Measurements from ENCODE around the gene TBC1D4. TPM values are rescaled to one million over a fixed set of nuclear protein-coding genes. Genes with fewer than 3 reads are reported as not detected.

Gene TBC1D4
- polyA plus RNA-seq, 1 donor from 2014 or later: 3.9 TPM

DNA sequence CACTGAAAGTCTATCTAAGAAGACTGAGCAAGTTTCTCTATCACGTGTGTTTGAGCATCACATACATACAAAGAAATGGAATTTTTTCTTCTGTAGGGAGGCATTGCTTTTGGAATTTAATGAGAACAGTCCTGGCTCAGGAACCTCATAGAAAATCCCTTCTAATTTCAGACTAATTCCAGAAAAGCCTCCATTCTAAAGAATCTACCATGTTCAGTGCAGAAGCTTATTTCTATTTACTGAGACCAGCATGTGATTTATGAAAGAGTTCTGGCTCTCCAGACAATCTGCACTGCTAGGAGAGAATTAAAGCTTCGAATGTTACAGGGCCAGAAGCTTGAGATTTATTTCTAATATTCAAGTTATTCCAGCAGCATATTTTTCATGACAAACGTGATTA lies 186.8 kb downstream of the TBC1D4 start:
- no peaks in the 10 kb centered on the region for H3K27me3 ChIP-seq (ENCODE audit: insufficient read depth, low read depth, low read length)

GRCh38 chr13:75294110-75294509 lies 187.9 kb downstream of the TBC1D4 start:
- H3K27ac ChIP-seq (ENCODE audit: low read length): no peak overlapping the region
- no peaks in the 10 kb centered on the region for H4K20me1 ChIP-seq (ENCODE audit: insufficient read depth)
- no peaks in the 10 kb centered on the region for H3K79me2 ChIP-seq (replicated peaks; ENCODE audit: insufficient read depth, low read length)
- no peak overlapping the region for H2AFZ ChIP-seq (ENCODE audit: low read depth, low read length)
- no peak overlapping the region for H3K4me3 ChIP-seq (ENCODE audit: low read length)
- H3F3A ChIP-seq (ENCODE audit: insufficient read depth, low read length, poor library complexity, severe bottlenecking): no peaks in the 10 kb centered on the region
- no peaks in the 10 kb centered on the region for H3K9me3 ChIP-seq (ENCODE audit: low read length)
- no peak overlapping the region for H3K4me2 ChIP-seq (ENCODE audit: low read length)
- H3K9ac ChIP-seq (ENCODE audit: low read length): no peak overlapping the region
- H3K9me2 ChIP-seq (ENCODE audit: insufficient read depth, low read length): no peaks in the 10 kb centered on the region
- H3K27me3 ChIP-seq (ENCODE audit: insufficient read depth, low read depth, low read length): no peaks in the 10 kb centered on the region
- no peak for TF ChIP-seq SMC3 (conservative IDR thresholded peaks at IDR 0.05; ENCODE audit: poor library complexity)
- TF ChIP-seq RAD21 (conservative IDR thresholded peaks at IDR 0.05): no peak
- TF ChIP-seq REST (IDR thresholded peaks at IDR 0.05; ENCODE audit: borderline replicate concordance): no peak
- H3K36me3 ChIP-seq (ENCODE audit: insufficient read depth, low read length): no peaks in the 10 kb centered on the region

More for the DNA sequence above, 186.8 kb downstream of the TBC1D4 start:
- Histone ChIP-seq H3F3A (ENCODE audit: insufficient read depth, low read length, poor library complexity, severe bottlenecking) (no peaks in the 10 kb centered on the region), H3K27ac (ENCODE audit: low read length) (no peak overlapping the region), H3K9me3 (ENCODE audit: low read length) (no peaks in the 10 kb centered on the region), H4K20me1 (ENCODE audit: insufficient read depth) (no peaks in the 10 kb centered on the region), H3K4me2 (ENCODE audit: low read length) (no peak overlapping the region), H3K36me3 (ENCODE audit: insufficient read depth, low read length) (no peaks in the 10 kb centered on the region), H3K79me2 (replicated peaks; ENCODE audit: insufficient read depth, low read length) (no peaks in the 10 kb centered on the region), H2AFZ (ENCODE audit: low read depth, low read length) (no peak overlapping the region), H3K4me3 (ENCODE audit: low read length) (no peak overlapping the region), H3K9ac (ENCODE audit: low read length) (no peak overlapping the region), H3K9me2 (ENCODE audit: insufficient read depth, low read length) (no peaks in the 10 kb centered on the region)
- no peak for TF ChIP-seq SMC3 (conservative IDR thresholded peaks at IDR 0.05; ENCODE audit: poor library complexity)
- no peak for TF ChIP-seq POLR2AphosphoS5 (IDR thresholded peaks at IDR 0.05)
- no peak for TF ChIP-seq EP300 (conservative IDR thresholded peaks at IDR 0.05; ENCODE audit: poor library complexity, severe bottlenecking)
- TF ChIP-seq TAF1 (IDR thresholded peaks at IDR 0.05; ENCODE audit: low read depth): no peak
- no peak for TF ChIP-seq CTCF (IDR thresholded peaks at IDR 0.05; ENCODE audit: poor library complexity, severe bottlenecking)
- TF ChIP-seq RAD21 (conservative IDR thresholded peaks at IDR 0.05): no peak
- no peak for TF ChIP-seq REST (IDR thresholded peaks at IDR 0.05; ENCODE audit: borderline replicate concordance)
- no peak for TF ChIP-seq EZH2 (IDR thresholded peaks at IDR 0.05; ENCODE audit: borderline replicate concordance, insufficient read depth, low read length, poor library complexity, severe bottlenecking)
- TF ChIP-seq MXI1 (conservative IDR thresholded peaks at IDR 0.05; ENCODE audit: poor library complexity, severe bottlenecking): no peak
